Breast epithelium (tissue), 4 donors: Measurements from ENCODE around the gene ZNF281. TPM values are rescaled to one million over a fixed set of nuclear protein-coding genes. Genes with fewer than 3 reads are reported as not detected.

Source experiments
- DNase-seq, 2 donors: peaks; one replicate each; pipeline ENCODE4 v3.0.0-alpha.2; 2019; ENCODE audit warnings: low spot score in 2 of 2
- H3K27ac ChIP-seq, 2 donors: fragments of 200-600 bp; sonication (generic) in 1 of 2; one replicate each; pipeline ENCODE4 v1.5.1; 2016 to 2019; ENCODE audit warnings: mild to moderate bottlenecking in 1 of 2
- H3K27me3 ChIP-seq, 2 donors: fragments of 200-600 bp; sonication (generic) in 1 of 2; one replicate each; pipeline versions ENCODE4 v1.5.1 to v1.6.0; 2017 to 2019; ENCODE audit warnings: control low read depth in 1 of 2, mild to moderate bottlenecking in 1 of 2
- H3K36me3 ChIP-seq: fragments of 200-600 bp; one replicate; pipeline ENCODE4 v1.5.1; 2019
- H3K4me1 ChIP-seq, 2 donors: fragments of 200-600 bp; sonication (generic); one replicate each; pipeline ENCODE4 v1.5.1; 2016 to 2019; ENCODE audit warnings: control low read depth in 1 of 2
- H3K4me3 ChIP-seq, 3 donors: fragments of 200-600 bp; sonication (generic); 1 replicate in 2 of 3; 2 replicates in 1 of 3; pipeline ENCODE4 v1.5.1; 2016 to 2019; ENCODE audit warnings: mild to moderate bottlenecking in 3 of 3, moderate library complexity in 2 of 3
- H3K9me3 ChIP-seq, 2 donors: fragments of 200-600 bp; sonication (generic) in 1 of 2; one replicate each; pipeline ENCODE4 v1.5.1; 2016 to 2019; ENCODE audit warnings: control low read depth in 1 of 2
- CTCF ChIP-seq, 3 donors: fragments of 450-650 bp; IDR thresholded peaks; one replicate each; pipeline ENCODE4 v1.5.1; 2016 to 2017; ENCODE audit warnings: antibody characterized with exemption in 3 of 3, mild to moderate bottlenecking in 3 of 3, moderate library complexity in 3 of 3
- POLR2A ChIP-seq: fragments of 450-650 bp; IDR thresholded peaks from one replicate; pipeline ENCODE4 v1.6.1; 2016; ENCODE audit warnings: antibody characterized with exemption, mild to moderate bottlenecking, moderate library complexity
- POLR2AphosphoS5 ChIP-seq, 3 donors: sonication (generic); formaldehyde crosslinking; IDR thresholded peaks; one replicate each; pipeline ENCODE4 v1.6.1; 2017; ENCODE audit warnings: antibody characterized with exemption in 3 of 3
- intact Hi-C: fragments of 100-400 bp; cut with DNase I; formaldehyde crosslinking; loops from one replicate; pipeline ENCODE4 v1.15.1; 2023; ENCODE audit warnings: low total_unique reads
- total RNA-seq, 3 donors: library from RNA; depleted of rRNA; stranded (reverse); fragments of >200 nt; gene quantifications; one replicate each; pipeline ENCODE4 v1.1.0, GENCODE V29; 2016

Gene ZNF281
- total RNA-seq, 3 donors from 2014 or later = 11.0 to 25.6 (median 16.1) TPM

GRCh38 chr1:200400556-200400955 is 9.3 kb downstream of the ZNF281 start:
- no peaks in the 10 kb centered on the region for H3K4me1 ChIP-seq
- no peak for DNase-seq
- no peaks in the 10 kb centered on the region for H3K36me3 ChIP-seq
- no peaks in the 10 kb centered on the region for H3K27me3 ChIP-seq
- no peaks in the 10 kb centered on the region for H3K9me3 ChIP-seq
- no peak overlapping the region for H3K27ac ChIP-seq
- H3K4me3 ChIP-seq = no peak overlapping the region
- intact Hi-C loops = no loop called here
- TF ChIP-seq POLR2A = no peak
- no peak for TF ChIP-seq POLR2AphosphoS5 (IDR thresholded peaks at IDR 0.05)
- no peak for TF ChIP-seq CTCF (IDR thresholded peaks at IDR 0.05)

GRCh38 chr1:200399860-200400259 is 10.0 kb downstream of the ZNF281 start:
- Histone ChIP-seq H3K27ac (no peak overlapping the region), H3K4me1 (no peaks in the 10 kb centered on the region), H3K27me3 (no peaks in the 10 kb centered on the region), H3K36me3 (no peaks in the 10 kb centered on the region), H3K9me3 (no peaks in the 10 kb centered on the region), H3K4me3 (no peak overlapping the region)
- intact Hi-C loops = no loop called here
- DNase-seq = no peak
- TF ChIP-seq CTCF (IDR thresholded peaks at IDR 0.05) (no peak), POLR2A (no peak), POLR2AphosphoS5 (IDR thresholded peaks at IDR 0.05) (no peak)

- H3K4me1 ChIP-seq = no peaks in the 10 kb centered on the region
- H3K36me3 ChIP-seq = no peaks in the 10 kb centered on the region
- no peak for DNase-seq
- intact Hi-C loops = no loop called here
- H3K27ac ChIP-seq = no peak overlapping the region
- no peaks in the 10 kb centered on the region for H3K9me3 ChIP-seq
- no peak for TF ChIP-seq POLR2A
- TF ChIP-seq POLR2AphosphoS5 (IDR thresholded peaks at IDR 0.05) = no peak
- no peak for TF ChIP-seq CTCF (IDR thresholded peaks at IDR 0.05)
- no peak overlapping the region for H3K4me3 ChIP-seq
- H3K27me3 ChIP-seq = no peaks in the 10 kb centered on the region
Observed at GRCh38 chr1:200398373-200398772, 11.5 kb downstream of the ZNF281 start.

GRCh38 chr1:200392625-200393185 is 17.1 kb downstream of the ZNF281 start:
- H3K4me1 ChIP-seq = no peaks in the 10 kb centered on the region
- H3K27me3 ChIP-seq = no peaks in the 10 kb centered on the region
- TF ChIP-seq CTCF (IDR thresholded peaks at IDR 0.05) = no peak
- no peak for TF ChIP-seq POLR2AphosphoS5 (IDR thresholded peaks at IDR 0.05)
- no peak for TF ChIP-seq POLR2A
- H3K36me3 ChIP-seq = no peaks in the 10 kb centered on the region
- intact Hi-C loops = no loop called here
- H3K9me3 ChIP-seq = no peaks in the 10 kb centered on the region
- no peak for DNase-seq
- no peak overlapping the region for H3K4me3 ChIP-seq
- H3K27ac ChIP-seq = no peak overlapping the region

- Histone ChIP-seq H3K4me3 (no peak overlapping the region), H3K9me3 (no peaks in the 10 kb centered on the region), H3K27ac (no peak overlapping the region), H3K4me1 (no peaks in the 10 kb centered on the region), H3K27me3 (no peaks in the 10 kb centered on the region), H3K36me3 (no peaks in the 10 kb centered on the region)
- no peak for TF ChIP-seq POLR2AphosphoS5 (IDR thresholded peaks at IDR 0.05)
- TF ChIP-seq POLR2A = no peak
- TF ChIP-seq CTCF (IDR thresholded peaks at IDR 0.05) = no peak
- intact Hi-C loops = no loop called here
- DNase-seq = no peak
Observed at GRCh38 chr1:200391747-200392146, 18.1 kb downstream of the ZNF281 start.
